Stimulated activated CD4-positive, alpha-beta T cell treated with anti-CD3 and anti-CD28 coated beads, Interleukin-2, amount 100 ng/mL, for 48 hours (primary cell): Measurements from ENCODE around the gene KLHL40.
A peak's percentile ranks its signal among the peaks of the same experiment; 100 is the strongest.

Source experiments
- DNase-seq, 2 donors: peaks; one replicate each; pipeline ENCODE4 v3.0.0-alpha.2; 2020

Gene KLHL40

GRCh38 chr3:42685363-42685881 lies at the start of gene KLHL40:
Gene KLHL40, plus strand, starts transcription at chr3:42685537. Its CDS starts 82 bp downstream, at chr3:42685619.
- DNase-seq: no peak

- DNase-seq: no peak
Measured at GRCh38 chr3:42637001-42637400, 48.3 kb upstream of the KLHL40 start.

GRCh38 chr3:42638339-42638842 lies 46.9 kb upstream of the KLHL40 start:
- DNase-seq: peak in 1 of 2 donors; percentile 39

GRCh38 chr3:42639192-42639591 lies 46.1 kb upstream of the KLHL40 start:
- DNase-seq: no peak

- DNase-seq: no peak
Measured at GRCh38 chr3:42640129-42640528, 45.2 kb upstream of the KLHL40 start.

- DNase-seq: no peak
Measured at GRCh38 chr3:42640771-42641370, 44.5 kb upstream of the KLHL40 start.

GRCh38 chr3:42647821-42648459 lies 37.4 kb upstream of the KLHL40 start:
- DNase-seq: no peak

GRCh38 chr3:42649006-42649405 lies 36.3 kb upstream of the KLHL40 start:
- no peak for DNase-seq

GRCh38 chr3:42649783-42650182 lies 35.6 kb upstream of the KLHL40 start:
- no peak for DNase-seq

- DNase-seq: no peak
Measured at GRCh38 chr3:42651248-42652091, 33.9 kb upstream of the KLHL40 start.

- DNase-seq: no peak
Measured at GRCh38 chr3:42652251-42652610, 33.1 kb upstream of the KLHL40 start.

GRCh38 chr3:42652611-42653302 lies 32.6 kb upstream of the KLHL40 start:
- no peak for DNase-seq

GRCh38 chr3:42653303-42653559 lies 32.1 kb upstream of the KLHL40 start:
- DNase-seq: no peak

- no peak for DNase-seq
Measured at GRCh38 chr3:42653560-42654330, 31.6 kb upstream of the KLHL40 start, which contains the start of gene ZBTB47. Gene ZBTB47, plus strand, starts transcription at chr3:42653697. Its CDS starts 4,659 bp downstream, at chr3:42658356.

- DNase-seq: no peak
Measured at GRCh38 chr3:42654331-42655201, 30.8 kb upstream of the KLHL40 start.

- DNase-seq: no peak
Measured at GRCh38 chr3:42655331-42655888, 29.9 kb upstream of the KLHL40 start.

GRCh38 chr3:42655980-42656679 lies 29.2 kb upstream of the KLHL40 start:
- no peak for DNase-seq

GRCh38 chr3:42656680-42657610 lies 28.4 kb upstream of the KLHL40 start:
- DNase-seq: no peak

GRCh38 chr3:42657675-42658074 lies 27.7 kb upstream of the KLHL40 start:
- DNase-seq: no peak
